Activated naive CD4-positive, alpha-beta T cell treated with anti-CD3 and anti-CD28 coated beads for 36 hours (primary cell): ENCODE results near the gene MGA. TPM values are rescaled to one million over a fixed set of nuclear protein-coding genes. Genes with fewer than 3 reads are reported as not detected.

Source experiments
- CTCF ChIA-PET: fragments of 350-600 bp; sonication (Branson Sonifier 250); formaldehyde crosslinking; loops from one replicate; lab custom pipeline; 2021; ENCODE audit warnings: antibody characterized with exemption; lab: Charles Lee
- DNase-seq: peaks from one replicate; pipeline ENCODE4 v3.0.0-alpha.2; 2020
- H3K27ac Mint-ChIP-seq: one replicate; pipeline ENCODE4 v1.8.0; 2021; ENCODE audit warnings: mild to moderate bottlenecking, mixed read lengths
- H3K27me3 Mint-ChIP-seq: one replicate; pipeline ENCODE4 v1.8.0; 2021; ENCODE audit warnings: low read depth, mixed read lengths
- H3K36me3 Mint-ChIP-seq: one replicate; pipeline ENCODE4 v1.8.0; 2021; ENCODE audit warnings: low read depth, mixed read lengths
- H3K4me1 Mint-ChIP-seq: one replicate; pipeline ENCODE4 v1.8.0; 2021; ENCODE audit warnings: low read depth, mixed read lengths
- H3K4me3 Mint-ChIP-seq: one replicate; pipeline ENCODE4 v1.8.0; 2021; ENCODE audit warnings: mild to moderate bottlenecking, moderate library complexity, mixed read lengths
- H3K9me3 Mint-ChIP-seq: one replicate; pipeline ENCODE4 v1.8.0; 2021; ENCODE audit warnings: mixed read lengths
- intact Hi-C: fragments of 100-400 bp; cut with micrococcal nuclease; formaldehyde crosslinking; loops from one replicate; pipeline ENCODE4 v1.15.1; 2023
- total RNA-seq, 2 experiments: library from RNA; stranded (reverse); gene quantifications; one replicate each; pipeline ENCODE4 v1.2.3, GENCODE V29; 2021

Gene MGA
- total RNA-seq, 2 experiments from 2014 or later: 27.4 to 28.3 TPM

DNA sequence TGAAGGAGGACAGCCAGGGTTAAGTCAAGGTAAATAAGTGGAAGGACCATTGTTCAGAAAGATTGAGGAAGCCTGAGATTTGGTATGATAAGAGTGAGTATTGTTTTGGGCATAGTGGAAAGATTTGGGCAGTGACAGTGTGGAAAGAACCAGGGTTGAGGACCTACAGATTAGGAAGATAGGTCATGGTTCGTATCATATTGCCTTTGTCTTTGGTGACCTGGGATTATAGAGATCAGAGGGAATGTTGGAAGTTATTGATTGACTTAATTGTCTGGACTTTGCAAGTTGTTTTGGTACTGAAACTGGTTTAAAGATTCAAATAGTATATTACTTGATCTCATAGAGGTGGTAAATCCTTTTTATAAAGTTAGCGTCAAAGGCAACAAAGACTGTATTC is 23.1 kb upstream of the MGA start:
- H3K27ac Mint-ChIP-seq: no peak overlapping the region
- CTCF ChIA-PET: no interaction called here
- intact Hi-C loops: no loop called here

DNA sequence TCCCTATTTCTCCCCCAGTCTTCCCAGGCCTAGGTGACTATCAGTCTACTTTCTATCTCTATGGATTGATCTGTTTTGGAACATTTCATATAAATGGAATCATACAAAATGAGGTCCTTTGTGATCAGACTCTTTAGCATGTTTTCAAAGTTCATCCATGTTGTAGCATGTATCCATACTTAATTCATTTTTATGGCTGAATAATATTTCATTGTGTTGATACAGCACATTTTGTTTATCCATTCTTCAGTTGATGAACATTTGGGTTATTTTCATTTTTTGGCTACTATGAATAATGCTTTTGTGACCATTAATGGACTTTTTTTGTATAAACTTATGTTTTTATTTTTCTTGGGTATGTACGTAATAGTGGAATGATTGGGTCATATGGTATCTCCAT is 19.2 kb upstream of the MGA start:
- Mint-ChIP-seq H3K9me3 (no peaks in the 10 kb centered on the region), H3K27ac (no peak overlapping the region), H3K36me3 (no peaks in the 10 kb centered on the region), H3K4me3 (no peak overlapping the region), H3K4me1 (no peaks in the 10 kb centered on the region), H3K27me3 (no peaks in the 10 kb centered on the region)
- DNase-seq: no peak
- intact Hi-C loops: no loop called here
- CTCF ChIA-PET: no interaction called here

More for the DNA sequence above, 23.1 kb upstream of the MGA start:
- no peak overlapping the region for H3K4me3 Mint-ChIP-seq
- H3K27me3 Mint-ChIP-seq: no peaks in the 10 kb centered on the region
- no peaks in the 10 kb centered on the region for H3K9me3 Mint-ChIP-seq
- no peaks in the 10 kb centered on the region for H3K36me3 Mint-ChIP-seq
- no peak for DNase-seq
- peaks cover 3% of the 10 kb centered on the region for H3K4me1 Mint-ChIP-seq

DNA sequence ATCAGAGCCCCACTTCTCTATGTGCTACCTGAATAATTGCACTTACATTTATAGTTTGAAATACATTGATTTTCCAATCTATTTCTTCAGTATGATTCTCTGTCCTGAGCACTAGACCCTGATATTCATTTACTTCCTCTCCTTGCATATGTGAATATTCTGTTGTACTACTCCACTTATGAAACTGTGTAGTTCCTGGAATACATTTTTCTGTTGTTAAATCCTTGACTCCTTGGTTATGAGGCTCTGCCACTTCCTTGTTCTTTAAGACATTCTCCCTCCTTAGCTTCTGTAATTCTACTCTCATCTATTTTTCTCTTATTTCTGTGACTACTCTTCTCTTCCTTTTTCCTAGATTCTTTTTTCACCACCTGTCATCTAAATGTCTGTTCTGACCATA is 12.9 kb upstream of the MGA start:
- no peak for DNase-seq
- H3K27me3 Mint-ChIP-seq: no peaks in the 10 kb centered on the region
- H3K36me3 Mint-ChIP-seq: no peaks in the 10 kb centered on the region
- intact Hi-C loops: no loop called here
- H3K27ac Mint-ChIP-seq: no peak overlapping the region
- no peaks in the 10 kb centered on the region for H3K4me1 Mint-ChIP-seq
- peaks cover 10% of the 10 kb centered on the region for H3K9me3 Mint-ChIP-seq
- no peak overlapping the region for H3K4me3 Mint-ChIP-seq
- CTCF ChIA-PET: no interaction called here

DNA sequence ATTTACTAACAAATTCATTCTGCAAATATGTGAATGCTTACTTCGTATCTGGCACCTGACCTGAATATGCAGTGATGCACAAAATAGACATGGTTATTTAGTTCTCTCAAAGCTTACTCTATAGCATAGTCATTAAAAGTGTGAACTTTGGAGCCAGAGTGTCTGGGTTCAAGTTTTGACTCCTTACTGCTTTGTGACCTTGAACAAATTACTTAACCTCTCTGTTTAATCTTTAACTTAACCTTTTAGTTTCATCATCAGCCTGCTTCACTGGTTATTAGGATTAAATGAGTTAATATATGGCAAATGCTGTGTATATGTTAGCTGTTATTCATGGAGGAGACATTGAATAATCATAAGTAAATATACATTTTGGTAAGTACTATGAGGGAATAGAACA is 12.1 kb upstream of the MGA start:
- Mint-ChIP-seq H3K4me1 (no peaks in the 10 kb centered on the region), H3K27me3 (no peaks in the 10 kb centered on the region), H3K36me3 (no peaks in the 10 kb centered on the region), H3K4me3 (no peak overlapping the region), H3K9me3 (peaks cover 10% of the 10 kb centered on the region), H3K27ac (no peak overlapping the region)
- CTCF ChIA-PET: interaction anchor here (0.5 to 0.6 kb wide), 2 partner anchors 64 to 162 kb away, joined by 3 read pairs; no protein-coding TSS in a partner anchor
- intact Hi-C loops: no loop called here
- DNase-seq: no peak

DNA sequence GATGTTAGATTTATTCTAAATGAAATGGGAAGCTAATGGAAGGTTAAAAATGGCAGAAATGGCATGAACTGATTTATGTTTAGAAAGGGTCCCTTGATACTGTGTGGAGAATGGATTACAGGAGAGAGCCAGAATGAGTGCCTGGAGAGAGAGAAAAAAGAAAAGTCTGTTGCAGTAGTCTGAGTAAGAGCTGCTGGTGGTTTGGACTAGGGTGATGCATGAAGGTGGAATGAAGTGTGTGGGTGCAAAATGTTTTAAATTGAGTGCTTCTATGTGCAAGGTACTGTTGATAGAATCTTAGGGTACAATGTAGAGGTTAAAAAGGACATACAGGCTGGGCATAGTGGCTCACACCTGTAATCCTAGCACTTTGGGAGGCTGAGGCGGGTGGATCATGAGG is 11.4 kb upstream of the MGA start:
- Mint-ChIP-seq H3K27me3 (no peaks in the 10 kb centered on the region), H3K36me3 (no peaks in the 10 kb centered on the region), H3K9me3 (peaks cover 10% of the 10 kb centered on the region), H3K4me3 (no peak overlapping the region), H3K27ac (no peak overlapping the region), H3K4me1 (peaks cover 1% of the 10 kb centered on the region)
- intact Hi-C loops: no loop called here
- no peak for DNase-seq
- CTCF ChIA-PET: no interaction called here

DNA sequence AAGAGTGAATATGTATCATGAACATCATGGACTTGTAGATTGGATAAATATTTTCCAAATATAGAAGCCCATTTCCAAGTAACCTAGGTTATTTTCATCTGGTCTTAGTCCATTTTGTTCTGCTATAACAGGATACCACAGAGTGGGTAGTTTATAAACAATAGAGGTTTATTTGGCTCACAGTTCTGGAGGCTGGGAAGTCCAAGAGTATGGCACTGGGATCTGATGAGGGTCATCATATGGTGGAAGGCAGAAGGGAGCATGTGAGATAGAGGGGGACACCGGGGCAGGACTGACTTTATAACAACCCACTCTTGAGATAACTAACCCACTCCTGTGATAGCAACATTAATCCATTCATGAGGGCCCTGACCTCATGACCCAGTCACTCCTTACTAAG is 9.4 kb upstream of the MGA start:
- CTCF ChIA-PET: no interaction called here
- H3K36me3 Mint-ChIP-seq: no peaks in the 10 kb centered on the region

DNA sequence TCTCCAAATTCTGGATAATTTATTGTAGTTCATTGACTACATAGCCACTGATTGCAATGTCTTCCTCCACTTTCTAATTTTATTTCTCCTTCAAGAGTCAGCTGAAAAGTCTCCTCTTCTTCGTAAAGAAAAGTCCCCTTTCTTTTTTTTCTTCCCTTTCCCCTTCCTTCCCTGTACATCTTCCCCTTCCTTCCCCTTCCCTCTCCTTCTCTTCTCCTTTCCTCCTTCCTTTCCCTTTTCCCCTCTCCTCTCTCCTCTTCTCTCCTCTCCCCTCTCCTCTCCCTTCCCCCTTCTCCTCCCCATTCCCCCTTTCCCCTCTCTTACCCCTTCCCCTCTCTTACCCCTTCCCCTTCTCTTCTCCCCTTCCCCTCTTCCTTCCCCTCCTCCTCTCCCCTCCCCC is 8.8 kb upstream of the MGA start:
- no peaks in the 10 kb centered on the region for H3K27me3 Mint-ChIP-seq
- CTCF ChIA-PET: no interaction called here
- intact Hi-C loops: no loop called here
- H3K27ac Mint-ChIP-seq: no peak overlapping the region
- H3K4me3 Mint-ChIP-seq: no peak overlapping the region
- peaks cover 3% of the 10 kb centered on the region for H3K4me1 Mint-ChIP-seq
- peaks cover 10% of the 10 kb centered on the region for H3K9me3 Mint-ChIP-seq
- DNase-seq: no peak
- H3K36me3 Mint-ChIP-seq: no peaks in the 10 kb centered on the region

More for the DNA sequence above, 9.4 kb upstream of the MGA start:
- Mint-ChIP-seq H3K27ac (no peak overlapping the region), H3K9me3 (peaks cover 10% of the 10 kb centered on the region), H3K4me1 (peaks cover 3% of the 10 kb centered on the region), H3K4me3 (no peak overlapping the region), H3K27me3 (no peaks in the 10 kb centered on the region)
- intact Hi-C loops: no loop called here
- no peak for DNase-seq

DNA sequence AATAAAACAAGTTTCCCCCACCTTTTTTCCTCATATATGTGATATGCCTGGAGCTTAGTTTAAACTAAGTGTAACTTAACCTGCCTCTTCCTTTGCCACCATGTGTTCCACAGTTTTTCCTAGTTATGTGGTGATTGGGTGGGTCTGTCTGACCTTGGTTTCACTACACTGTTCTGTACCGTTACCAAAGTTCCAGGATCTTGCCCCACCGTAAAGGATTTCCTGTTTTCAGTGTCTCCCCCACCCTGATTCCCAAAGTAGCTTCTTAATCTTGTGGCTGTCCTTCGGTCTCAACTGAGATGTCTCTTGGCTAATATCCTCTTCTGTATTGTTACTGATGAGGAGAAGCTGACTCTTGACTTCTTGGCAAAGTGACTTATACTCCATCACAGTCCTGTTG is 6.4 kb upstream of the MGA start:
- Mint-ChIP-seq H3K9me3 (peaks cover 10% of the 10 kb centered on the region), H3K36me3 (no peaks in the 10 kb centered on the region), H3K27me3 (peaks cover under 1% of the 10 kb centered on the region), H3K27ac (no peak overlapping the region), H3K4me3 (no peak overlapping the region), H3K4me1 (peaks cover 3% of the 10 kb centered on the region)
- CTCF ChIA-PET: interaction anchor here (1.0 to 1.4 kb wide), 2 partner anchors 42 to 51 kb away, joined by 3 to 4 read pairs; no protein-coding TSS in a partner anchor
- intact Hi-C loops: no loop called here
- DNase-seq: no peak

DNA sequence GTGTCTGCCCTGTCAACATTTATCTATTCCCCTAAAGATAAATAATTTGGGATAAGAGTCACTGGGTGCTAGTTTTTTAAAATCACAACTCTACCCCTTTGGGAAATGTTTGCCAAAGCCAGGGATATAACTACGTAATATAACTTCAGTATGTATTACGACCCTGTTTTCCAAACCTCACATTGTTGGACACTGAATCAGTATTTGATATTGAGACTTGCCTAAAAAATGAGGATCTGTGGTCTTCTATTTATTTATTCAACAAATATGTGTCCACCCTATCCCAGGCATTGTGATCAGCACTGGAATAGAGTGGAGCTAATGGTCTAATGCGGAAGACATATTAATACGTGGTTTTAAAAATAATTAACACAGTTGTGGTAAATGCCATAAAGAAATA is 4.5 kb upstream of the MGA start:
- CTCF ChIA-PET: no interaction called here
- H3K9me3 Mint-ChIP-seq: peaks cover 5% of the 10 kb centered on the region

DNA sequence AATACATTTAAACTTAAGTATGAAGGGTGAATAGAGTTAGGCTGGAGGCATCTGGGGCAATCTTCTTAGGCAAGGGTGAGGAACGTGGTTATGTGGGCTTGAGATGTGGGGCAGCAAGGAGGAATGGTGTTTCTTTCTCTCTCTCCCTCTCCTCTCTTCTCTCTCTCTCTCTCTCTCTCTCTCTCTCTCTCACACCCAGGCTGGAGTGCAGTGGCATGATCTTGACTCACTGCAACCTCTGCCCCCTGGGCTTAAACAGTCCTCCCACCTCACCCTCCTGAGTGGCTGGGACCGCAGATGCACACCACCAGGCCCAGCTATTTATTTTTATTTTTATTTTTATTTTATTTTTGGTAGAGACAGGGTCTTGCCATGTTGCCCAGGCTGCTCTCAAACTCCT is 4.0 kb upstream of the MGA start:
- H3K4me3 Mint-ChIP-seq: no peak overlapping the region
- H3K4me1 Mint-ChIP-seq: peaks cover 12% of the 10 kb centered on the region
- CTCF ChIA-PET: no interaction called here
- DNase-seq: no peak
- no peak overlapping the region for H3K27ac Mint-ChIP-seq
- peaks cover under 1% of the 10 kb centered on the region for H3K9me3 Mint-ChIP-seq
- peaks cover 2% of the 10 kb centered on the region for H3K27me3 Mint-ChIP-seq
- intact Hi-C loops: no loop called here
- peaks cover 6% of the 10 kb centered on the region for H3K36me3 Mint-ChIP-seq

More for the DNA sequence above, 4.5 kb upstream of the MGA start:
- intact Hi-C loops: no loop called here
- Mint-ChIP-seq H3K27me3 (peaks cover 2% of the 10 kb centered on the region), H3K4me1 (peaks cover 8% of the 10 kb centered on the region), H3K27ac (no peak overlapping the region), H3K36me3 (peaks cover 3% of the 10 kb centered on the region), H3K4me3 (no peak overlapping the region)
- no peak for DNase-seq

DNA sequence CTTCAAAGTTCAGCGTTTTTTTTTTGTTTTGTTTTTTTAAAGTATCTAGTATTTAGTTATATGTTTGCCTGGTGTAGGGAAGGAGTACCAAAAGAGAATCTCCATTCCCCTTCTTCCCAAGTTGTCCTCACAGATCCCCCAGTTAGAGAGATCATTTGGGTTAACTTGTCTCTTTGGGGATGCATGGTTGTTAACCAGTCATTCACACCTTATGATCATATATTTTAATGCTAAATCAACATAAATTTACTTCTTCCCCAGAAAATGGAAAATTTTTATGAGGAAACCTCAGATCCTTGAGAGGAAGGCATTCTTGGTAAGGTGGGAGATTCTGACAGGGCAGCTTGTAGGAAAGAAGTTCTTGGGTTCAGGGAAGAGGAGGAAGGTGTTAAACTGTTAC is 1.5 kb upstream of the MGA start:
- Mint-ChIP-seq H3K27me3 (peaks cover 2% of the 10 kb centered on the region), H3K9me3 (no peaks in the 10 kb centered on the region), H3K36me3 (peaks cover 8% of the 10 kb centered on the region), H3K4me1 (peaks cover 23% of the 10 kb centered on the region), H3K4me3 (no peak overlapping the region), H3K27ac (no peak overlapping the region)
- CTCF ChIA-PET: no interaction called here
- intact Hi-C loops: no loop called here
- DNase-seq: no peak

DNA sequence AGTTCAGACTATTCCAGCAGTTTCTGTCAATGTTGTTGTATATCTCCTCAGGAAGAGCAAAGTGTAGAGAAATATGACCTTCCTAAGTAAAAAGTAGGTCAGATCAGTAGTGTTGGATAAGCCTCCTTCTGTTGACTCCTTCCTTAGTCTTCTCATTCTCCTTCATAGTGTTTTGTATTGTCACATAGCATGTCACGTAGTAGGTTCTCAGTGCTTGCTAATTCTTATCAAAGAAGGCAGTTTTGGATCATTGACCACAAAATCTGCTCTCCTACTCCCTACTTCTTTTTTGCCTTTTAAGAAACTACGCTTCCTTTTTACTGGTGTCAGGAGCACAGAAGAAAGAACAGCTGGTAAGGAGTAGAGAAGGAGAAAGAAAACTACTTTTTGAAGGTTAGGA is 1.0 kb upstream of the MGA start:
- H3K4me3 Mint-ChIP-seq: no peak overlapping the region

DNA sequence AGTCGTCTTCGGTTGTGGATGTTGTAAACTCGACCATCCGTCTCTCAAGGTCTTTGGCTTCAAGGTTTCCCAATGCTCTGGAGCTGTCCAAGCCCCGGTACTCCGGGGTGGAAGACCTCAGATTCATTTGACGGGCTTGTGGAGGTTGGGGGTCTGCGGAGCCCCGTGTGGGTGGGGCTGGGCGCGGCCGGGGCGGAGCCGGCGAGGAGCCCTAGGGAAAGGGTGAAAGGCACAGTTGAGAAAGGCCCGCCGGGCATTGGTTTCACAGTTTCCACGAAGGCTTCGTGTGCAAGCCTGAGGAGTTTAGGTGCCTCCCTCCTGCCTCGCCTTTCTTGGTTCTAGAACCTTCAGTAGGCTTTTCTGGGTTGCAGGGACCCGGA is 360 bp upstream of the MGA start:
- H3K4me1 Mint-ChIP-seq: peaks cover 29% of the 10 kb centered on the region
- intact Hi-C loops: loop anchor here (1.0 to 2.0 kb wide), 7 partner anchors 31 to 312 kb away; partner anchors contain the start of genes EHD4 and MAPKBP1
- CTCF ChIA-PET: interaction anchor here (1.1 kb wide), 1 partner anchor 17 kb away, joined by 3 read pairs; no protein-coding TSS in a partner anchor
- DNase-seq: no peak
- peaks cover 2% of the 10 kb centered on the region for H3K27me3 Mint-ChIP-seq
- peak overlapping the region; percentile 95 for H3K4me3 Mint-ChIP-seq
- H3K9me3 Mint-ChIP-seq: no peaks in the 10 kb centered on the region
- H3K36me3 Mint-ChIP-seq: peaks cover 8% of the 10 kb centered on the region
- H3K27ac Mint-ChIP-seq: no peak overlapping the region

More for the DNA sequence above, 1.0 kb upstream of the MGA start:
- H3K4me1 Mint-ChIP-seq: peaks cover 23% of the 10 kb centered on the region
- intact Hi-C loops: no loop called here
- H3K27me3 Mint-ChIP-seq: peaks cover 2% of the 10 kb centered on the region
- CTCF ChIA-PET: no interaction called here
- DNase-seq: no peak
- no peak overlapping the region for H3K27ac Mint-ChIP-seq
- H3K36me3 Mint-ChIP-seq: peaks cover 8% of the 10 kb centered on the region
- no peaks in the 10 kb centered on the region for H3K9me3 Mint-ChIP-seq
